PFSK-1 (cell line): ENCODE measurements around the gene ACADM.

Experiments used
- FOXP2 ChIP-seq: optimal IDR thresholded peaks from 2 replicates; pipeline ENCODE3; 2011; ENCODE audit warnings: borderline replicate concordance, control low read depth, inconsistent platforms; ENCODE audit not compliant: insufficient read depth; ENCODE audit errors: extremely low read length, extremely low read depth
- POLR2AphosphoS5 ChIP-seq: IDR thresholded peaks from 2 replicates; pipeline ENCODE4 v1.6.1; 2012; ENCODE audit warnings: low read depth, mild to moderate bottlenecking, control low read depth, low read length, moderate library complexity
- REST ChIP-seq, 2 experiments: IDR thresholded peaks; 2 replicates each; pipeline versions ENCODE4 v1.6.1 to v1.8.0; 2011 to 2012; ENCODE audit warnings: low read depth in 2 of 2, low read length in 2 of 2, control low read depth in 1 of 2, inconsistent platforms in 1 of 2, mild to moderate bottlenecking in 1 of 2, moderate library complexity in 1 of 2; ENCODE audit not compliant: insufficient read depth in 1 of 2

- TF ChIP-seq POLR2AphosphoS5 (no peak), REST (IDR thresholded peaks at IDR 0.05; ENCODE audit: insufficient read depth in 1 of 2, low read depth in 2 of 2, low read length in 2 of 2) (no peak), FOXP2 (no peak)
Measured at GRCh38 chr1:75677443-75677842, 47.1 kb upstream of the ACADM start.
